HTR-8/SVneo (cell line): ENCODE data around the gene ERBB3.
A peak's percentile ranks its signal among the peaks of the same experiment; 100 is the strongest.
"Not testable (repeated sequence)": the region's sequence is repeated elsewhere in the genome, so short reads cannot be mapped to it uniquely, and the experiment has no call there.

Experiments
- DNase-seq: peaks from one replicate; pipeline ENCODE4 v3.0.0; 2011; ENCODE audit warnings: low spot score, mixed read lengths; ENCODE audit not compliant: insufficient read length
- FAIRE-seq: peaks from 2 replicates; lab custom pipeline; 2011; peaks lifted over from hg19 to GRCh38; lab: Jason Lieb, UNC

ERBB3 gene

DNA sequence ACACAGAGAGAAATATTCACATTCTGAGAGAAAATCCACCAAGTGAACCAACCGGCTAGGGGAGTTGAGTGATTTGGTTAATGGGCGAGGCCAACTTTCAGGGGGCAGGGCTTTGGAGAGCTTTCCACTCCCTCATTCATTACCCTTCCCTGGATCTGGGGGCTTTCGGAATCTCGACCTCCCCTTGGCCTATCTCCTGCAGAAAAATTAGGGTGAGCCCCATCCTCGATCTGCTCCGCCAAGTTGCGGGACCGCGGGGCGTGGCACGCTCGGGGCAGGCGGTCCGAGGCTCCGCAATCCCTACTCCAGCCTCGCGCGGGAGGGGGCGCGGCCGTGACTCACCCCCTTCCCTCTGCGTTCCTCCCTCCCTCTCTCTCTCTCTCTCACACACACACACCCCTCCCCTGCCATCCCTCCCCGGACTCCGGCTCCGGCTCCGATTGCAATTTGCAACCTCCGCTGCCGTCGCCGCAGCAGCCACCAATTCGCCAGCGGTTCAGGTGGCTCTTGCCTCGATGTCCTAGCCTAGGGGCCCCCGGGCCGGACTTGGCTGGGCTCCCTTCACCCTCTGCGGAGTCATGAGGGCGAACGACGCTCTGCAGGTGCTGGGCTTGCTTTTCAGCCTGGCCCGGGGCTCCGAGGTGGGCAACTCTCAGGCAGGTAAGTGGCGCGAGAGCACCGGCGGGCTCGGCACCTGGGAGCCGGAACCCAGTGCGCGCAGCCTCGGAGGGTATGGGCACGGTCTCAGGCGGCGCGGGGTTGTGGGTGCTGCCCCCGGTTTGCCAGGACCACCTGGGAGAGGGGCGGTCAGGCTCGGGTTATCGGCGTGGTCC is at the start of gene ERBB3:
Gene ERBB3 (plus strand): TSS at position 443 of the 833 bp plus-strand sequence. CDS start 136 bp downstream, at position 579.
- FAIRE-seq: peak; percentile 86
- peak; percentile 85 for DNase-seq

DNA sequence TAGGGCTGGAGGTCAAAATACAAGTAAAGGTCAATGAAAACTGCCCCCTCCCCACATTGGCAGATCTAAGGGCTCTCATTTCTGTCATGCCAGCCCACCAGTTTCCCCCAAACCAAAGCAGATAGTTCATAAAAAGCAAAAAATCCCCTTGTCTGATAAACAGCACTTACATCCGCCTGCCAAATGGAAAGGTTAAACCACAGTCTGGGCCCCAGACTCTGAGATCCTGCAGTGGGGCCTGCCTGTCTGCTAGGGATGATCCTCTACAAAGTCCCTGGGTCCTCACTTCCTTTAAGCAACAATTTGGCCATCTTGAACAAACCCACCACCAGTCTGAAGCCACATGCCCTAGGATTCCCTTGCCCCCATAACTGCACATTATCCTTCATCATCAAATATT is 48.0 kb upstream of the ERBB3 start:
- DNase-seq: no peak
- no peak for FAIRE-seq

DNA sequence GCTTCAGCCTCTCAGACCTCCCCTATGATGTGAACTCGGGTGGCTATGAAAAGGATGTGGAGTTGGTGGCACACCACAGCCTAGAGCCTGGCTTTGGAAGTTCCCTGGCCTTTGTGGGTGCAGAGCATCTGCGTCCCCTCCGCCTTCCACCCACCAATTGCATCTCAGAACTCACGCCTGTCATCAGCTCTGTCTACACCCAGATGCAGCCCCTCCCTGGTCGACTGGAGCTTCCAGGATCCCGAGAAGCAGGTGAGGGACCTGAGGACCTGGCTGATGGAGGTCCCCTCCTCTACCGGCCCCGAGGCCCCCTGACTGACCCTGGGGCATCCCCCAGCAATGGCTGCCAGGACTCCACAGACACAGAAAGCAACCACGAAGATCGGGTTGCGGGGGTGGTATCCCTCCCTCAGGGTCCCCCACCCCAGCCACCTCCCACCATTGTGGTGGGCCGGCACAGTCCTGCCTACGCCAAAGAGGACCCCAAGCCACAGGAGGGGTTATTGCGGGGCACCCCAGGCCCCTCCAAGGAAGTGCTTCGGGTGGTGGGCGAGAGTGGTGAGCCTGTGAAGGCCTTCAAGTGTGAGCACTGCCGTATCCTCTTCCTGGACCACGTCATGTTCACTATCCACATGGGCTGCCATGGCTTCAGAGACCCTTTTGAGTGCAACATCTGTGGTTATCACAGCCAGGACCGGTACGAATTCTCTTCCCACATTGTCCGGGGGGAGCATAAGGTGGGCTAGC is 45.2 kb upstream of the ERBB3 start:
- no peak for FAIRE-seq
- no peak for DNase-seq

DNA sequence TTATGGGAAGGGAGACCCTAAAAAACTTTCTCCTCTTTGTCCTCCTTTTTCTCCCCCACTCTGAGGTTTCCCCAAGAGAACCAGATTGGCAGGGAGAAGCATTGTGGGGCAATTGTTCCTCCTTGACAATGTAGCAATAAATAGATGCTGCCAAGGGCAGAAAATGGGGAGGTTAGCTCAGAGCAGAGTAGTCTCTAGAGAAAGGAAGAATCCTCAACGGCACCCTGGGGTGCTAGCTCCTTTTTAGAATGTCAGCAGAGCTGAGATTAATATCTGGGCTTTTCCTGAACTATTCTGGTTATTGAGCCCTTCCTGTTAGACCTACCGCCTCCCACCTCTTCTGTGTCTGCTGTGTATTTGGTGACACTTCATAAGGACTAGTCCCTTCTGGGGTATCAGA is 42.8 kb upstream of the ERBB3 start:
- FAIRE-seq: no peak
- DNase-seq: no peak

DNA sequence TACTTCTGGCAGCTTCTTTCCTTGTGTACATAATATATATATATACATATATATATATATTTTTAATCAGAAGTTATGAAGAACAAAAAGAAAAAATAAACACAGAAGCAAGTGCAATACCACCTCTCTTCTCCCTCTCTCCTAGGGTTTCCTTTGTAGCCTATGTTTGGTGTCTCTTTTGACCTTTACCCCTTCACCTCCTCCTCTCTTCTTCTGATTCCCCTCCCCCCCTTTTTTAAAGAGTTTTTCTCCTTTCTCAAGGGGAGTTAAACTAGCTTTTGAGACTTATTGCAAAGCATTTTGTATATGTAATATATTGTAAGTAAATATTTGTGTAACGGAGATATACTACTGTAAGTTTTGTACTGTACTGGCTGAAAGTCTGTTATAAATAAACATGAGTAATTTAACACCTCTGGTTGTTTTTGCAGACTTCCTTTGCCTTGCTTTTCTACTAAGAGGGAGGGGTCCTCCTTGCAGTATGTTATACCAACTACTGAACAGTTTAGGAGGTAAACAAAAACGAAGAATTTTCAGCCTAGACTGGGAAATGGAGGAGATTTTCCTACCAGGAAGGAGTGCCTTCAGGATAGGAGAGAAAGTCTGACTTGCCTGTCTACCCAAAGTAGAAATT is 41.8 kb upstream of the ERBB3 start:
- FAIRE-seq (no peak), DNase-seq (no peak)

DNA sequence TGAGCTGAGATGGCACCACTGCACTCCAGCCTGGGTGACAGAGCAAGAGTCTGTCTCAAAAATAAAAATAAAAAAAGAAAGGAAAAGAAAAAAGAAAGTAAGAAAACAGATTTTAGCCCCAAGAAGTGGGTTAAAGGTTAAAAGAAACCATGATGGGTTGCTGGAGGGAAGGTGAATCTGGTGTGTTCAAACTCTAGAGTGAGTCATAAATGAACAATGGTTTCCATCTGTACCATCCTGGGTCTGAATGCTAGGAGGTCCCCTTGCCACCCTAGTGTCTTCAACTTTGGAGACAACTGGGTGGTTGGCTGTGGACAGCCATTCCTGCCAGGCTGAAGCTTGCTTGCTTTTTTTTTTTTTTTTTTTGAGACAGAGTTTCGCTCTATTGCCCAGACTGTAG is 39.8 kb upstream of the ERBB3 start:
- FAIRE-seq: no peak
- no peak for DNase-seq

DNA sequence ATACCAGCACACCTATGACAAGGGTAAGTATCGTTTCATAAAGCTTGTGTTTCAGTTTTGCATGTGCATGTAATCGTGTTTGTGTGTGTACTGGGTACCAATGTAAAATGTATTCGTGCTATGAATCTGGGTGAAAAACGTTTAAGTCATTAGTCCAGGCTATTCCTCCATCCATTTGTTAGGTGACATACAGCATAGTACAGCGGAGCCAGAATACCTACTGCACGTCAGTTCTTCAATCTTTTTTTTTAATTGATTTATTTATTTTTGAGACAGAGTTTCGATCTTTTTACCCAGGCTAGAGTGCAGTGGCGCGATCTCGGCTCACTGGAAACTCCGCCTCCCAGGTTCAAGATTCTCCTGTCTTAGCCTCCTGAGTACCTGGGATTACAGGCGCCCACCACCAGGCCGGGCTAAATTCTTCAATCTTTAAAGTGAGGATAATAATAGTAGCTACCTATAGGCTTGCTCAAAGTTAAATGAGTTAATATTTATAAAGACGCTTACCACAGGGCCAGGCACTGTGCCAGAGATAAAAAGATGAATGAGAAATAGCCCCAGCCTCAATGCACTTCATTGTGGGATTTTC is 38.9 kb upstream of the ERBB3 start:
- FAIRE-seq (no peak), DNase-seq (no peak)

DNA sequence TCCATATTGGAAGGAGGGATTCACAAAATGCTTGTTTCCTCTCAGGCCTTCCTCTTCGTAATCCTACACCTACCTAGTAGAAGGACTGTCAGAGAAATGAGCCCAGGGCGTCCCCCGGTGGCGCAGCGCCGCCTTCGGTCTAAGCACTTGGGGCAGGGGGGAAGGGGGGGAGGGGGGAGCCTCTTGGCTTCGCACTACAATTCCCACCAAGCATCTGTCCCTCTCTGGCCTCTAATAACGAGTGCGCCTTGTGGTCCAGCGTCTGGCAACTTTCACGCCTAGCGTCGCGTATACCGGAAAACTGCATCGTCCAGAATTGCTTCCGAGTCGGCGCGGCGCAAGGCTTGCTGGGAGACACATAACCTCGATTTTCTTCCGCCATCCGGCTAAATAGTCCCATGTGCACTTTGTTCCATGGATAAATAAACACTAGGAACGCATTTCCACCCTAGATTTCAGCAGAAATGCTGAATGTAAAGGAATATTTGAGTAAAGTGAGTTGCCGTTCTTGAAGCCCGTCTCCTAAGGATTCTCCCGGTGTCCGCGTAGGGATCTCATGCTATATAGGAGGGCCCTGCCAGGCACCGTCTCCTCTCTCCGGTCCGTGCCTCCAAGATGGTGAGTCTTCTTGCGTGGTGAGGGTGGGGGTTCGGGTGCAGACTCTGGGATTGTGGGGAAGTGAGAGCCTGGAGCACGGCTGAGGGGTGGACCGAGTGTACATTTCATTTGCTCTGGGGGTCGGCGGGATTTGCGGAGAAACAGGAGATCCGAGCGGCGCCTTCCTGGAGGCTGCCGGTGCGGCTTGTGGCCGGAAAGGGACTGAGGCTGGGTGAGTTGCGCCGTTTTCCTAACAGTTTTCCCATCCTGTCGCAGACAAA is 38.2 kb upstream of the ERBB3 start, which contains the start of gene RPS26:
Gene RPS26 (plus strand): TSS at position 367 of the 878 bp plus-strand sequence. CDS start 249 bp downstream, at position 616.
- DNase-seq (peak; percentile 95), FAIRE-seq (peak; percentile 91)

DNA sequence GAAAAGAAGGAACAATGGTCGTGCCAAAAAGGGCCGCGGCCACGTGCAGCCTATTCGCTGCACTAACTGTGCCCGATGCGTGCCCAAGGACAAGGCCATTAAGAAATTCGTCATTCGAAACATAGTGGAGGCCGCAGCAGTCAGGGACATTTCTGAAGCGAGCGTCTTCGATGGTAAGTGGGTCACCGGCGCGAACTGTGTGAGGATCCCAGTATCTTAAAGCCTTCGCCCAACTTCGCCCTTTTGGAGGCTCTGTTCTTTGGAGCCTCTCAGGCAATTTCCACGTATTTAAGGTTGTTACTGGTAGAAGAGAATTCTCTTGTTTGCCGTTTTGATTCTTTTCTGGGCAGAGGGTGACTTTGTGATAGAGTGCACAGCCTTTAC is 37.5 kb upstream of the ERBB3 start:
- FAIRE-seq, DNase-seq: not testable (repeated sequence)

DNA sequence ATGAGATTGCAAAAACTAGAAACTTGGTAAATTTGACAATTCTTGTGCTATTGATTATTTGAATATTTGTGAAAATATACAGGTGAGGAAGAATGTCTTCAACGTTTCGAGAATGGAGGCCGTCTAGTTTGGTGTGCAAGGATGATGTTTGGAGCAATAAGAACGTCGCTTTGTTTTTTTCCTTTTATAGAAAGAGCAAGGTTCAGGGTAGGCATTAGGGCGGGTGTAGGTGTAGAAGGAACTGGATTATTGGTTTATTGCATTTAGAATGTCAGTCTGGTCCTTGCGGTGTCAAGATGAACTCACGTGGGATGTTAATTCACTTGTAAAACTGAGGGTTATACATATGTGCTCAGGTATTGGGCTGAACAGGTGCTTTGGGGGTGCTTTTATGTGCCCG is 37.1 kb upstream of the ERBB3 start:
- no peak for FAIRE-seq

DNA sequence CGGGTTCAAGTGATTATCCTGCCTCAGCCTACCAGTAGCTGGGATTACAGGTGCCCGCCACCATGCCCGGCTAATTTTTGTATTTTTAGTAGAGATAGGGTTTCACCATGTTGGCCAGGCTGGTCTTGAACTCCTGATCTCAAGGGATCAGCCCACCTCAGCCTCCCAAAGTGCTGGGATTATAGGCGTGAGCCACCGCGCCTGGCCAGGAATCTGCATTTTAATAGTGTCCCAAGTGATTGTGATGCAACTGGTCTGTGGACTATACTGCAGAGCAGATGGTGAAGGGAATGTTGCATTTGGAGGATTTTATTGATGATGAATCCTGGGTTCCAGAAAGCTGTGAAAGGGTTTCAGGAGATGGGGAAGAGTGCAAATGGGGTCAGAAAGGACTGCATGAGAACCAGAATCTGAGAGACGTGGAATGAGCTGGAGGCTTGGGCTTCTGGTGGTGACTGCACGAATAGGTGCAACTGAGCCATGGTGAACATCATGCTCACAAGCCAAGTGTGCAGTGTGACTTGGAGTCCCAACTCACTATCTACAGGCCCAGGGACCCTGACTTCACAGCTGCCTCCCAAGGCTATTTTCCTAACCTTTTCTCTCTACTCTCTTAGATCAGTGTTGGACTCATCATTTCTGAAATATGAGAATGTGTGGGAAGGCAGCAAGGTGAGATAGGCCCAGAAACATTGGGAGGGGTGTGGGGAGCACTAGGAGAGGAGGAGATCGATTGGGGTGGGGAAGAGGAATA is 33.8 kb upstream of the ERBB3 start:
- DNase-seq: no peak

More for the DNA sequence above, 37.1 kb upstream of the ERBB3 start:
- DNase-seq: no peak

DNA sequence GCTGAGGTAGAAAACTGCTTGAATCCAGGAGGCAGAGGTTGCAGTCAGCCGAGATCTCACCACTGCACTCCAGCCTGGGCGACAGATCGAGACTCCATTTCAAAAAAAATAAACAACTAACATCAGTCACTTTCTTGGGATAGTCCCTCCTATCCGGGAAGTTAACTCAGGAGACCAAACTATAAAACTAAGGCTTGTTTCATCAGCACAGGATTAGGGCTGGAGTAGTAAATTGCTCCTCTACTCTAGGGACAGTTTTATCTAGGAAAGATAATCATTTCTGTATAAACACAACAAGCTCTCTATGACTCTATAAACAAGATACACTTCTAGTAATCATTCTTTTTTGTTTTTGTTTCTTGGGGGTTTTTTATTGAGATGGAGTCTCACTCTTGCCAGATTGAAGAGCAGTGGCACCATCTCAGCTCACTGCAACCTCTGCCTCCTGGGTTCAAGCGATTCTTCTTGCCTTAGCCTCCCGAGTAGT is 26.5 kb upstream of the ERBB3 start:
- DNase-seq (no peak), FAIRE-seq (no peak)

More for the DNA sequence above, 33.8 kb upstream of the ERBB3 start:
- no peak for FAIRE-seq

DNA sequence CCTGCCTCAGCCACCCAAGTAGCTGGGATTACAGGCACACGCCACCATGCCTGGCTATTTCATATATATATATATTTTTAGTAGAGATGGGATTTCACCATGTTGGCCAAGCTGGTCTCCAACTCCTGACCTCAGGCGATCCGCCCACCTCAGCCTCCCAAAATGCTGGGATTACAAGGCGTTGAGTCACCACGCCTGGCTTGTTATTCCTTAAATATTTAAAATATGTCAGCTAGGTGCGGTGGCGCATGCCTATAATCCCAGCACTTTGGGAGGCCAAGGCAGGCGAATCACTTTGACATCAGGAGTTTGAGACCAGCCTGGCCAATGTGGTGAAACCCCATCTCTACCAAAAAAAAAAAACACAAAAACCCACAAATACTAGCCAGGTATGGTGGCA is 20.0 kb upstream of the ERBB3 start:
- DNase-seq, FAIRE-seq: not testable (repeated sequence)

DNA sequence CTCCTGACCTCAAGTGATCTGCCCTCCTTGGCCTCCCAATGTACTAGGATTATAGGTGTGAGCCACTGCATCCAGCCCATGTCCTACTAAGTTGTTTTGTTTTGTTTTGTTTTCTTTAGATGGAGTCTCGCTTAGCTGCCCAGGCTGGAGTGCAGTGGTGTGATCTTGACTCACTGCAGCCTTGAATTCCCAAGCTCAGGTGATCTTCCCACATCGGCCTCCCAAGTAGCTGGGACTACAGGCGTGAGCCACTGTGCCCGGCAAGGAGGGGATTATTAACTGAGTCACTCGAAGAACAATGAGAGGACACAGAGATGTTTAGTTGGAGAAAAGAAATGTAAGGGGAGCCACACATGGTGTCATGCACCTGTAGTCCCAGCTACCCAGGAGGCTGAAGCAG is 18.0 kb upstream of the ERBB3 start:
- DNase-seq (no peak), FAIRE-seq (no peak)

DNA sequence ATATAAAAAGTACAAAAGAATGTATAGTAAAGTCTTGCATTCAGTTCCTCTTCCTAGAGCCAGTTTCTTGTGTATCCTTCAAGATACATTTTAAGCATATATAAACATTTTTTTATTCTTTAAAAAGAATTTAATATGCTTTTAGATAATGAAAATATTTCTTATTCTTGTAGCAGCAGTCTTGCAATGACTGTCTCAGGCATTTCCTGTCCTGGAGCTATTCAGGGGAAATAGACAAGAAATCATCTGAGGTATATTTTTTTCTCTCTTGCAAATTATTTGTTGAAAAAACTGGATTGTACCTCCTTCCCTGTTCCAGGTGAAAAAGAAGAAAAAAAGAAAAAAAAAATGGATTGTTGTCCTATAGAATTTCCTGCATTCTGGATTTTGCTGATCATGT is 17.0 kb upstream of the ERBB3 start:
- FAIRE-seq (no peak), DNase-seq (no peak)

DNA sequence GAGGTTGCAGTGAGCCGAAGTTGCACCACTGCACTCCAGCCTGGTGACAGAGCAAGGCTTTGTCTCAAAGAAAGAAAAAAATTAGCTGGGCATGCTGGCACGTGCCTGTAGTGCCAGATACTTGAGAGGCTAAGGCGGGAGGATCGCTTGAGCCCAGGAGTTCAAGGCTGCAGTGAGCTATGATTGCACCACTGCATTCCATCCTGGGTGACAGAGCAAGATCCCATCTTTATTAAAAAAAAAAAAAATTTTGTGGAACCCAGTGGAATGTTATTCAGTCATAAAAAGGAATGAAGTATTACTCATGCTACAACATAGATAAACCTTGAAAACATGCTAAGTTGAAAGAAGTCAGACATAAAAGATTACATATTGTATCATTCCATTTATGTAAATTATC is 8.3 kb upstream of the ERBB3 start:
- FAIRE-seq: no peak

DNA sequence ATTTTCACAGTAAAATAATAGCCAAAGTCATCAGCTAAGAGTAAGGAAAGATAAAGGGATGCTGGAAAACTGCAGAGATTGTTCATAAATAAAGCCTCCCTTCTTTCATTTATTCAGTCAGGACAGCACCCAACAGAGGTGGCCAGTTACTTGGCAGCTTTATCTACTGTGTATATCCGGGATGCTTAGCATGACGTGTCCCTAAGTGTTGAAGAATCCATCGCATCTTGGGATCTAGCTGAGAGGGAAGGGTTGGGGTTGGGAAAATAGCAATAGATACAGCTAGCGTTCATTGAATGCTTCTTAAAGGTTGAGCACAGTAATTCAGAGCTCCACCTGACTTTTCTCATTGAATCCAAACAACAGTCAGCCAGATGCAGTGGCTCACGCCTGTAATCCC is 5.6 kb upstream of the ERBB3 start:
- FAIRE-seq: no peak

More for the DNA sequence above, 8.3 kb upstream of the ERBB3 start:
- no peak for DNase-seq

DNA sequence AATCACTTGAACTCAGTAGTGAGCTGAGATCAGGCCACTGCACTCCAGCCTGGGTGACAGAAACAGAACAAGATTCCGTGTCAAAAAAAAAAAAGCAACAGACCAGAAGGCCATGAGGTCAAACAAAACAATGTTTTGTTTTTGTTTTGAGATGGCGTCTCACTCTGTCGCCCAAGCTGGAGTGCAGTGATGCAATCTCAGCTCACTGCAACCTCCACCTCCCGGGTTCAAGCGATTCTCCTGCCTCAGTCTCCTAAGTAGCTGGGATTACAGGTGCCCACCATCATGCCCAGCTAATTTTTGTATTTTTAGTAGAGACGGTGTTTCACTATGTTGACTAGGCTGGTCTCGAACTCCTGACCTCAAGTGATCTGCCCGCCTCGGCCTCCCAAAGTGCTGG is 2.0 kb upstream of the ERBB3 start:
- not testable (repeated sequence) for FAIRE-seq, DNase-seq

More for the DNA sequence above, 5.6 kb upstream of the ERBB3 start:
- DNase-seq: no peak

DNA sequence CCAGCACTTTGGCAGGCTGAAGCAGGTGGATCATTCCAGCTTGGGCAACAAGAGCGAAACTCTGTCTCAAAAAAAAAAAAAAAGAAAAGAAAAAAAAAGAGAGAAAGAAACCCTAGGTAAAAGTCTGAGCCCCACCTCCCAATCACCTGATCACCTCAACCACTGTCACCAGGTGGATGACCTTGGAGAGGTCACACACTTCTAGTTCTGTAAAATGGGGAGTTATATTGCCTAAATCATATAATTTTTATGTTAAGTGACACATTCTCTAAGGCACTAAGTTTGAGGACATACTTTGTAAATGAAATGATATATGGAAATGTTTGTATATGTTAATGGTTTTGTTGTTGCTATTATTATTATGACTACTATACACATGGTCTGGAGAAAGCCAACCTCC is 1.5 kb upstream of the ERBB3 start:
- DNase-seq: no peak
- no peak for FAIRE-seq
